Superior temporal gyrus (tissue), 1 donor: ENCODE measurements around the gene SLIT3.
A peak's percentile ranks its signal among the peaks of the same experiment; 100 is the strongest.

ENCODE experiments used
- DNase-seq: peaks from one replicate; pipeline ENCODE4 v3.0.0-alpha.2; 2016; ENCODE audit errors: extremely low spot score

SLIT3 gene

DNA sequence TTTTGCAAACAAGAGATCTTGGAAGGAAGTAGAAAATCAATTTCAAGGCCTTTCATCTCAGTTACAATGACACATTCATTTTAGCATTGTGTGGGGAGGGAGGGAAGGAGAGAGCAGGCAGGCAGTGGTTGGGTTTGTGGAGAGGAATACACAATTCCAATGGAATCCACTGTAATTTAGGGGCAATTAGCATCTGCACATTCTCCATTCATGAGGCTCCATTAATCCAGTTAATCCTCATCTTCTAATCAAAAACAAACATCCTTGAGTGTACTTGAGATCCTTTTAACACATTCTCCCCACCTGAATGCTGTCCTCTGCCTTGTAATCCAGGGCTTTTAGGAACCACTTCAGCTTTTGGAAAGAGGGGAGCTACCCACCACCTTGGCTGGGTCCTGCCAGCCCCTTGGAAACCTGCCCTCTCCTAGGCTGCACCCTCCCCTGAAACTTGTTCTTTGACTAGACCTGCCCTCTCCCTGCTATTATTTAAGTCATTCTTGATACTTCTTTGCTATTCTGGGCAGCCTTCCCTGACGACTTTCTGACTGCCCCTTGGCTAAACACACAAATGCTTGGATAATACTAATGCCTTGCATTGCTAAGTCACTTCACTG is 271.2 kb downstream of the SLIT3 start:
- DNase-seq, result peak; percentile 49

DNA sequence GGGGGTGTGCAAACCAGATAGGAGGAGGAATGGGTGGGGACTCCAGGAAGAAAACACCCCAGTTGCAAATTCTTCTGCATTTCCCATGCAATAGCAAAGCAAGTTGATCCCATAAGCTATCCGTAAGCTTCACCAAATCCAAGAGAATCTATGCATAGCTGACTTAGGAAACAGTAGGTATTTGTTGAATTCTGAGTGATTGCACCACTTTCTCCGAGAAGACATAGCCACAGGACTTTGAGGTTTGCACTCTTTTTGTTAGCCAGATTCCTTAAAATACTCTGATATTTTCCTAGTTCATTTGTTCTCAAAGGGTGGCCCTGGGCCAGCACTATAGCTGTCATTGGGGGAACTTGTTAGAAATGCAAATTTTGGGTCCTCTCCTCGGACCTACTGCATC is 271.9 kb downstream of the SLIT3 start:
- DNase-seq, result no peak

DNA sequence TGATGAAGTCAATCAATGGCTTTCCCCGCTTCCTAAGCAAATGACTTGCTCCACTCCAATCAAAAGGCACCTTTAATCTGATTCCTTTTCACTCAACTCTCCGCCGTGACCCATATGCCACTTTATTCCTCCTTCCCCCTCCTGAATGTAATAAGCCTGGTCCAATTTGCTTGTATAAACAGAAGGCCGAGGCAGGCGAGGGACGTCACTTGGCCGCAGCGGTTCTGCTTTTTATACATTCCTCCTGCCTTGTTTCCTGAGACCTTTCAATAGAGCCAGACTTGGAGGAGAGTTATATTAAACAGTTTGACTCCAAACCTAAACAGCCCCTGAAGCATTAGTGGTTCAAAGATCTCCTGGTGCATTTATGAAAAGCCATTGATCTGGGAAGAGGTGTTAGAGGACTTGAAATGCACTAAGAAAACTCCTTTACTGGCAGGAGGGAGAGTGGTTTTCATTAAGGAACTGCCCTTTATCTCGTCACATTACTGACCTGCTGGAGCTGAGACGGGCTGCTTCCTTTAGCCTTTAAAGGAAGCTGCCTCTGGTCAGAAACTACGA is 273.4 kb downstream of the SLIT3 start:
- no peak for DNase-seq

DNA sequence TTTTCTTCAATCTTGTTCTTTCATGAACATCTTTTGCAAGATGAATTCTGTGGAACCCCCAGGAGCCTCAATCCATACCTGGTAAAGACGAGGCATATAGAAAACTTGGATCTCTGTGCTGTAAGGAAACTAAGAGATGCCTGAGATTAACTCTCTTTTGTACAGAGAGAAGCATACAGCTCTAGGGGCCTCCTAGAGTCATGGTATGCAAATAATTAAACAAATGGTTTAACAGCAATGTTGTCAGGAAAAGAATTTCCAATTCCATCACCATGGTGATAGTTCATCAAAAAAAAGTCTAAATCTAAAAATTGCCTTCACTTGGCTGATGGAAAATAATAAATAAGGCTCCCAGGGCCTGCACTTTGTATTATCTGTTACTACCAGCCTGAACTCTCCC is 275.4 kb downstream of the SLIT3 start:
- no peak for DNase-seq

DNA sequence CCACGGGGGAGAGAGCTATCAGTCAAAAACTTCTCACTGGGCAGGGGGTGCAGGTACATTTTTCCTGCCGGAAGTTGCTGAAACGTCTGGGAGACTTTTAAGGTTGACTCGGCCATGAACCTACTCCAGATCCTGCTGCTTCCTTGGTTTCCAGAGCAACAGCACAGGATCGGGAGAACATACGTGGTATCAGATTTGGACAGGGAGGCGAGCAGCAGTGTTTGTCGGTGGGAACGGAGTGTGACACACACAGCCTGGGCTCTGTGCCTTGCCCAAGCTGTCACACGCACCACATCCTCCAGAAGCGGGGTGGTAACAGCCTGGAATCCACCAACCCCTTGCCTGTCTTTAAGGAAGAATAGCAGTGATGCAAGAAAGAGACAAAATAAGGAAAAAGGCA is 276.5 kb downstream of the SLIT3 start:
- peak; percentile 47 for DNase-seq

DNA sequence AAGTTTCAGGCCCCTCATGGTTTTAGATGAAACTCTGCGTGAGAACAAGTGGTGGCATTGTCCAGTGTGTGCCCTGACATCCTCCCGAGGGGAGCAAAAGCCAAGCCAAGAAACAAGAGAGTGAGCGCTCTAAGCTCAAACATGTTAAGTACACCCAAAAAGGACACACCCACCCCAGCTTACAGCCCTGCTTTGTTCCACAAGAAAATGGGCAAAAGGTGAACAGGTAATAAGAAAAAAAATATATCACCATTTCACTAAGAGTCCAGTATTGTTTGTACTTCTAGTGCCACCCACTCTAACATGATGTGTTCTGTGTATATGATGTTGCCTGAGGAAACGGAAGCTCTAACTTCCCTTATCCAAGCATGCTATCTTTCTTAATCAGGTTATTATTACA is 278.2 kb downstream of the SLIT3 start:
- DNase-seq, result no peak

DNA sequence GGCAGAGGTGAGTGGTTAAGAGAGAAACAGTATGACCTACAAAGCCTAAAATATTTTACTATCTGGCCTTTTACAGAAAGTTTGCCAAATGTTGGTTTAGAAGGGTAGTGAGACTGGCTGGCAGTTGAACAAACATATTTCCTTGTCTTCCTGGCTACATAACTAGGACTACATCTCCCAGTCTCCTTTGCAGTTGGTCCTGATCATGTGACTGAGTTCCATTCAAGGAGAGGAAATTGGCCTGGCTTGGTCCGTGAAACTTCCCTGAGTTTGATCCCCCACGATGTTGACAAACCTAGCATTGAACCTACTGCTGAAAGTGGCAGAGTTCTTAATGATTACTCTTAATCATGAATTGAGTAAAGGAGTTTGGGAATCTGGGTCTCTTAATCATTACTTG is 280.8 kb downstream of the SLIT3 start:
- DNase-seq, result peak; percentile 44

DNA sequence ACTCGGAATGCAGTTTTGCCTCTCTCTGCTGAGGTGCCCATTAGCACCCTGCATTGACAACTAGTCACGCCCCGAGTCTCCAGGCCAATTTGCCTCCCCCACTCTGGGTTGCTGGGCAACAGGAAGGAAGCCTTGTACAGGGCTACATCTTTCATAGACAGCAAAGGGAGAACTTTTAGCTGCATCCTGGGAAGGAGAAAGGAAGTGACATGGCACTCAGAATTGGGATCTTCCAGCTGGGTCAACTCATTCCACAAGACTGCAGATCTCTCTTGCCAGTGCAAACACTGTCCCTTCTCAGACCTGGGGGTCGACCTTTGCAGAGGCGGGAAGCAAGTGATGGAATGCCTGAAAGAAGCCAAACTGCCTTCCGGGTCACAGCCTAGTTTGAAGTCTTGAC is 282.0 kb downstream of the SLIT3 start:
- no peak for DNase-seq

DNA sequence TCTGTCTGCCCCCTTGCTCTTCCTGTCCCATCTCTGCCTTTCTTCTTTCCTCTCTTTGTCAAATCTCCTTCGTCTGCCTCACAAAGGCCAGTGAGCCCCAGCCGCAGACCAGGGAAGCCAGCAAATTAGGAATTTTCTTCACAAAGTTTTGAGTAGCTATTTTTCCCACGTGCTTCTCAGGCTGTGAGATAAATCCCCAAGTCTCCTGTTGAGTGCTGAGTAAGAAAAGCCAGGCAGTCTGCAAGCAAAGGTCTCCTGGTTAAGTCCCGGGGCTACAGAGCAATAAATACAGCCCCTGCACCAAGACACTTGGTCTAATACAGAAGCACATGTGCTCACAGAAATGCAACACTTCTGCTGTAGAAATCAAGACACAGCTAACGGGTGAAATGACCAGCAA is 284.9 kb downstream of the SLIT3 start:
- DNase-seq, result no peak

DNA sequence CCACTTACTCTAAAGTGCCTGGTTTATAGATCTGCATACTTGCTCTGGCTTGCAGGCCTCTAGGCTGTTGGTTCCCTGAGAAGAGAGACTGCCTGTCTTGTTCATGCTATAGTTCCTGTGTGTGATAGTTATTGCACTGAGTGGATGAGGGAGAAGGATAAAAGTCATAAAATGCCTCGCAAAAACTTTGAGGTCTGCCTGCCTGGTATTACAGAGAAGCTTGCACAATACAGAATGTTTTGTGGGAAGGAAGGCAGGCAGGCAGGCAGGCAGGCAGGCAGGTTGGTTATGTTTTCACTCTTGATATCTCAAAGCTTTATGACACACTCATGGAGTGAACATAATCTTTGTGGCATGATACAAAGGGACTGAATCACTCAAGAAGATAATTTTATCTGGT is 287.1 kb downstream of the SLIT3 start:
- DNase-seq, result no peak

DNA sequence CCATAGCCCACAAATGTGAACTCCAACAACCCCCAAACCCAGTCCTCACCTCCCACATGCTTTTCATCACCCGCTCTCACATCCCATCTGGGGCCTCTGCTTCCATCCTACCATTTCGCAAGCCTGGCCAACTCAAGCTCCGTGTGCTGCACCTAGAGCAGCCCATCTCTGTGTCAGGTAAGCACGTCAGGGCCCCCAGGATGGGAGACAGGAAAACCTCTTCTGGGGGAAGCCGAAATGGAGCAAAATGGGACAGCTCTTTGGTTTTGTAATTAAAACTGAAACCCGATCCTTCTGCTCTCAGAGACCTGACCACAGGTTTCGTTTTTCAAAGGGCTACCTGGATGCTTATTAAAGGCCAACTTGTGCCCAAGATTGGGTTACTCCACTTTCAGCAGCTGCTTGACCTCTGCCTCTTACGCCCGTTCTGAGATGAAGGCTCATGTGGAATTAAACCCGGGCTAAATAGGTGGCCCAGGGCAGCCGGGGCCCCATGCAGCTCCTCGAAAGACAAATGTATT is 287.7 kb downstream of the SLIT3 start:
- no peak for DNase-seq

DNA sequence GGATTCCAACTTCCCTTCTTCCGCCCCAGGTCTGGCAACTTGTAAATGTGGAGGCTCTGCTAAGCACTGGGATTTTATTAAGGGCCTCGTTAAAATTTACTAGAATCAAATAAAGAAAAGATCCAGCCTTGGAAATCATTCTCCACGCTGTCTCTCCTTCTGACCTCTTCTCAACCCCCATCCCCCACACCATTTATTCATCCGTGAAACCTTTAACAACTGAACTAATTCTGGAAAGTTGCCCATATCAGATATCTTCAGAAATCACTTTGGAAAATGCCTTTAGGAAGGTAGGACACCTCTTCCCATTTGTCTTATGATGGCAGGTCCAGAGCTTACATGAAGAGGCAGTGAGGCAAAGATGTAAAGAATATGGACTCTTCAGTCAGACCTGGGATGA is 288.5 kb downstream of the SLIT3 start:
- no peak for DNase-seq

DNA sequence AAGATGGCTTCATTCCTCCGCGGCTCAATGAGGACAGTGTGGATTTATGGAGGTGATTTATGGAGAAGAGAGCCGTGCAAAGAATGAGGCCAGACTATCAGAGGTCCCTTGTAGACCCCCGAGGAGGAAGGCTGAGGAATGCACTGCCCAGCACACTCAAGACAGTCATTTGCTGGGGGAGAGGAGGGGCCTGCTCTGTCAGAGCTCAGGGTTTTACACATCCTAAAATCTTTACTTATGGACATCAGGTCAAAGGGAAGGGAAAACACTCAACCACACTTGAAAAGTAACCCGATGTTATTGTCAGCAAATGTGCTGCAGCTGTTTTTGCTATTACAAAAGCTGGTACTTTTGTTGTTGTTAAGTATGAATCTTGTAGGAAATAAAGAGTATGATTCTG is 289.5 kb downstream of the SLIT3 start:
- no peak for DNase-seq

DNA sequence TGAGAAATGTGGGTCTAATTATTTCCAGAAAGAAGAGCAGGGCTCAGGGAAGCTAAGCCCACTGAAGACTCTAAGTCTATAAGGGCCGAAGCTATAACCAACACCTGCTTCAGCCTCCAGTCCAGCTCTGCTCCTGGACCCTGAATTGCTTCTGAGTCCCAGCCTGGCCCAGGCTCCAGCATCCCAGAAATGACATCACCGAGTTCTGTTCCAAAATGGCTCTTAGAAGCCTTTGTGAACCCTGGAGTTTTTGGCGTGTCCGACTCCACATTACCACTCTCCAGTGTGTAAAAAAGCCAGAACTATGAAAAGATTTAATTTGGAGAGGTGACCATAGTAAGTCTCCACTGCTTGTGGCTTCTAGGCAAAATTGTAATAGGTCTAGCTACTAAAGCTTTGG is 289.9 kb downstream of the SLIT3 start:
- no peak for DNase-seq

DNA sequence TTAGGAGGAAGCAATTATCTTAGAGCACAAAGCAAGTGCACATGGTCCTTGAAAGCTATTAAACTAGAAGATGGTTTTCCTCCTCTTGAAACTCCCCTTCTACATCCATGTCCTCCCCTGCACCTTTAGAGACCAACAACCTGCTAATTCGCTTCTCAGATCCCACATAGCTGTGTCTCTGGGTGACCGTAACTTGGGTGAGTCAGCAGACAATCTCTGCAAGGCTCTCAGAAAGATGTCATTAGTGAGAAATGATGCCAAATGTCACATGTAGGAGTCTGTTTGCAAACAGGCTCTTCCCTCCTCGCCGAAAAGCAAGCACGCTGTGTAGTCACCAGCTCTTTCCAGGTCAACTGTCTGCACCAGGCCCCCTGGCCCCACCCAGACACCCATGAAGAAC is 291.8 kb downstream of the SLIT3 start:
- no peak for DNase-seq

DNA sequence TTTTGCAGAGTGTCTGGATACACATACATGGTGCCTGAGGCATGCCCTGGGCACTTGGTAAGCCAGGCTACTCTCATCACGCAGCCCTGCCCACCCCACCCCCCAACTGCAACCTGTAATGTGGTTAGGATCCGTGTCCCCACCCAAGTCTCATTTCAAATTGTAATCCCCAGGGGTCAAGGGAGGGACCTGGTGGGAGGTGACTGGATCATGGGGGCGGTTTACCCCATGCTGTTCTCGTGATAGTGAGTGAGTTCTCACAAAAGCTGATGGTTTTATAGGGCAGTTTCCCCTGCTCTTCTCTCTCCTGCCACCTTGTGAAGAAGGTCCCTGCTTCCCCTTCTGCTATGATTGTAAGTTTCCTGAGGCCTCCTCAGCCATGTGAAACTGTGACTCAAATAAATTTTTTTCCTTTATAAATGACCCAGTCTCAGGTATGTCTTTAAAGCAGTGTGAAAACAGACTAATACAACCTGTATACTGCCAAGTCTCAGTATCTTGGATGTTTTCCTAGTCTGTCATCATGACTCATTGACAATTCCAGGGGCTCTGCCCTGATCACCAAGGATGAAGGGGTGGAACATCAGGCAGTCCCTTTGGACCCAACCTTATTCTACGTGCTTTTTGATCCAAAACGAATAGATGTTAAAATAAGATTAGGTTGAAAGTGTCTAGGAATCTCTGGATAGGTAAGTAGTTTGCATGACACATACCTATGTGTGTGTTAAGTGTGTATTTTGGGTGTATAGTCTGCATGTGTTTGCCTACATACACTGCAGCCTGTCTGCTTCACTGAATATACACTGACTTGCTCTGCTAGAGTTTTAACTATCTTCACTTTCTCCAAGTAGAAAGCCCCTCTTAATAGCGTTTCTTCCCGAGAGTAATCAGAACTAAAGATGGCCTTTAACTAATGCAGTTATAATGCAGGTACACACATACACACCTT is 293.8 kb downstream of the SLIT3 start:
- DNase-seq, result no peak

DNA sequence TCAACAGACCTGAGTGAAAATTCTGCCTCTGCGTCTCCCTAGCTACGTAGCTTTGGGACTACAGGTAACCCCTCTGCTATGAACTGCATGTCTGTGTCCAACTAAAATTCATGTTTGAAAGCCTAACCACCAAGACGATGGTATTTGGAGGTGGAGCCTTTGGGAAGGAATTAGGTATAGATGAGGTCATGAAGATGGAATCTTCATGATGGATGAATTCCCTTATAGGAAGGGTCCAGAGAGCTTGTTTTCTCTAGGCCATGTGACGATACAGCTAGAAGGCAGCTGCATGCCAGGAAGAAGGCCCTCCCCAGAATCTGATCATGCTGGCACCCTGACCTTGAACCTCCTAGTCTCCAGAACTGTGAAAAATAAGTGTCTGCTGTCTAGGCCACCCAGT is 296.4 kb downstream of the SLIT3 start:
- no peak for DNase-seq

DNA sequence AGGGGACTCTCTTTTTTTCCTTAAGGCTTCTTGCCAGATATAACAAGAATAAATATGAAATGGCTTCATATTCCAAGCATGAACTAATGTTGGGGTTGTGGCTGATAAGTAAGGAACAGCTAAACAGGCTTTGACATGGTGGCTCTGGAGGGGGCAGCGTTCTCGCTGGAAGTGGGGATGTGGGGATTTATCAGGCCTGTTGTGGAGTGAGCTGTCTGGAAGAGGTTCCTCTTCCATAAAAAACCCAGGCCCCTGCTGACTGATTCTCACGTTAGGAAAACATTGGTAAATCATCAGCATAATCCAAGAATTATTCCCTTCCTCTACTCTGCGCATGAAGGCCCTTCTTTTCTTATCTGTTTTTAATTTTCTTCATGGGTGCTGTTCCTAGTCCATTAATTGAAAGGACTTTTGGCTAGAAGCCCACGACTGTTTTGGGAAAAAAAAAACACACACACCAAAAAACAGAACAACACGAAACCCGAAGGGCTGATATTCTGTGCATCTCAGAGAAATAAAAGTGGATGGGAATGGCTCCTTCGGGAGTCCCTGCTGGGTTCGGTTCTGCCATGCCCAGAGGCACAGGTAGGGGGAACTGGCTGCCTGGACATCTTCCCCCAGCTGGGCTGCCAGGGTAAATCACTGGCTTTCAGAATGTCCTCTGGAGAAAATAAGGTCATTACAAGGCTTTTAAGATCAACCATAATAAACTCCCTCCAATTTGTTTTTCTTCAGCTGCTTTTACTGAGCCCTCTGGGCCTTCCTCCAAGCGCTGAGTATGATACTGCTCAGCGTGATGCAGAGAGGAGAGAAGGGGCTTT is 297.0 kb downstream of the SLIT3 start:
- DNase-seq, result no peak

DNA sequence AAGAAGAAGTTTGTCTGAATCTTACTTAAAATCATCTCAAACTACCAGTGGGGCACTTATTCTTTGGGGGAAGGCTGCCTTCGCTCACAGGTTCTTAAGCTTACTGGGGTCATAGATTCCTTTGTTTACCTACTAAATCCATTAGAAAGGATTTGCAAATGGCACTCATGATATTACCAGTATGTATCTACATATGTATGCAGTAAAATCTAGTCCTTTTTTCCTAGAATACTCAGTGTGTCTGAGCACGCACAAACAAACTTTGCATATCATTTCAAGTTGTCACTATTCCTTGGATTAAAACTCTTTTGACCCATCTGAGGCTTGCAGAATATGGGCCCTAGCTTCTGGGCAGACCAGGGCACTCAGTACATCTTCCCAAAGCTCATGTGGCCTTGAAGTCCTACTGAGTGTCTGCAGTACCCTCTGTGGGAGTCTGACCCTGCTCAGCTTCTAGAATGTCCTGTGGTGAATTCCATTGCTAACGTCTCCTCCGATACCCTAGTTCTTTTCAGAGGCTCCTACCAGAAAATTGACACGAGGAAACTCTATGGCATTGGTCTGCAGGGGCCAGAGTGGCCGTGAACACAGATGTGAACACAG is 297.9 kb downstream of the SLIT3 start:
- no peak for DNase-seq

DNA sequence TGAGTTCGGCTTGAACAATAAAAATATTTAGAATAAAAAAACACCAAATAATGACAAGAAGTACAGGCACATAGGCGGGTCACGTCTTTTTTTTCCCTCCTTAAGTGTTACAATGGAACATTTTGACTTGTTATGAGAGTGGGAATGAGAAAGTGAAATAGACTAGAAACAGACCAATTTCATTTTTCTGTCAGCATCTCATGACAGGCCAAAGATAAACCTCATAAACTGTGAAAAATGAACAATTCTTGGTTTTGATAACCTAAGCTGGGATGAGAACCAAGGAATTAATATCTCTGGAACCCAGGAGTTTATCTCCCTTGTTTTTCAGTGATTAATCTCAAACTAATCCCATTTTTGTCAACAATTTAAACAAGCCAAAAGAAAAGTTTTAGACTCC is 299.5 kb downstream of the SLIT3 start:
- DNase-seq, result no peak

DNA sequence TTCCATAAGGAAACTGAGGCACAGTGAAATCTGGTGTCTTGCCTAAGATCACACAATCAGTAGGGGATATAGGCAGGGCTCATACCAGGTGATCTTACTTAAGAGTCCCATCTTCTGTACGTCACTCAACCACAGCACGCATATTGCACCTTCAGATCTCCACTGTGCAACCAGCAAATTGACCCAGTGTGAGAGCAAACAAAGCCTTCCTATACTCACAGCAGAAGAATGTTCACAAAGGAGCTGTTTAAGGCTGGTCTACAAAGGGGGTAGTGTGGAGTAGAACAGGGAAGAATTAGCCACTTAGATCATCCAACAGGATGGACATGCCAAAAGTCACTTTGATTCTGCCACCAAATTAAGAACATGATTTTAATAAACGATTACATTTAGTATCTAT is 305.9 kb downstream of the SLIT3 start:
- DNase-seq, result peak; percentile 70

DNA sequence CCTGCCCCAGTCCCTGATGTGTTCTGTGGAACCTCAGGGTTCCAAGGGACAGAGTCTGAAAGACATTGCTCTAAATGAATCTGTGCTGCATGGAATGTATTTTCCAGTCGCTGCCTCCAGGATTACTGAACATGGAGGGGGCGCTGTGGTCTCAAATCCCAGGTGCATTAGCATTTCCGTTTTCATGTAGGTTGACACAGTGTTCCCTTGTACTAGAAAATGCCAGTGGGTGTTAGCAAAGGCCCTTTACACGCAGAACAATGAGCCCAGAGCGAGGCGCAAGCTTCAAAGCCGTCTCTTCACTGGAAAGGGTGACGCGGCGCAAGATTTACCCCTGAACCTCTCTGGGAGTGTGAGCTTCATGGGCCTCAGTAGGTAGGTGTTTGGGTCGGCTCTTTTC is 308.3 kb downstream of the SLIT3 start:
- peak; percentile 45 for DNase-seq
